ENCODE results near the gene GLP2R.

The GLP2R gene

GRCh38 chr17:9883451-9883850 lies 57.7 kb downstream of the GLP2R start:
- Histone ChIP-seq H3K4me3 (ENCODE audit: low read length) (no peak overlapping the region), H3K27ac (ENCODE audit: low read depth, low read length) (no peak overlapping the region), H3K4me1 (ENCODE audit: insufficient read depth, low read length) (no peaks in the 10 kb centered on the region), H3K9me3 (ENCODE audit: insufficient read depth, low read depth, low read length) (peaks cover 21% of the 10 kb centered on the region), H3K36me3 (ENCODE audit: insufficient read depth, low read length) (no peaks in the 10 kb centered on the region), H3K9ac (ENCODE audit: low read depth, low read length) (no peak overlapping the region), H3K27me3 (ENCODE audit: insufficient read depth, low read length) (no peaks in the 10 kb centered on the region)

GRCh38 chr17:9886141-9886930 lies 60.6 kb downstream of the GLP2R start:
- WGBS: 92% methylated on average over 5 of the region's 5 CpGs

GRCh38 chr17:9887508-9887907 lies 61.8 kb downstream of the GLP2R start:
- Histone ChIP-seq H3K36me3 (ENCODE audit: insufficient read depth, low read length) (no peaks in the 10 kb centered on the region), H3K4me1 (ENCODE audit: insufficient read depth, low read length) (no peaks in the 10 kb centered on the region), H3K27ac (ENCODE audit: low read depth, low read length) (no peak overlapping the region), H3K9ac (ENCODE audit: low read depth, low read length) (no peak overlapping the region), H3K4me3 (ENCODE audit: low read length) (no peak overlapping the region), H3K9me3 (ENCODE audit: insufficient read depth, low read depth, low read length) (peaks cover 17% of the 10 kb centered on the region), H3K27me3 (ENCODE audit: insufficient read depth, low read length) (no peaks in the 10 kb centered on the region)
- WGBS: 95% methylated on average over 8 of the region's 8 CpGs

More at GRCh38 chr17:9886141-9886930, 60.6 kb downstream of the GLP2R start:
- Histone ChIP-seq H3K4me3 (ENCODE audit: low read length) (no peak overlapping the region), H3K27me3 (ENCODE audit: insufficient read depth, low read length) (no peaks in the 10 kb centered on the region), H3K36me3 (ENCODE audit: insufficient read depth, low read length) (no peaks in the 10 kb centered on the region), H3K27ac (ENCODE audit: low read depth, low read length) (no peak overlapping the region), H3K4me1 (ENCODE audit: insufficient read depth, low read length) (no peaks in the 10 kb centered on the region), H3K9ac (ENCODE audit: low read depth, low read length) (no peak overlapping the region), H3K9me3 (ENCODE audit: insufficient read depth, low read depth, low read length) (peaks cover 21% of the 10 kb centered on the region)

GRCh38 chr17:9890124-9890523 lies 64.4 kb downstream of the GLP2R start:
- Histone ChIP-seq H3K27ac (ENCODE audit: low read depth, low read length) (no peak overlapping the region), H3K9ac (ENCODE audit: low read depth, low read length) (no peak overlapping the region), H3K36me3 (ENCODE audit: insufficient read depth, low read length) (no peaks in the 10 kb centered on the region), H3K9me3 (ENCODE audit: insufficient read depth, low read depth, low read length) (no peaks in the 10 kb centered on the region), H3K4me1 (ENCODE audit: insufficient read depth, low read length) (no peaks in the 10 kb centered on the region), H3K4me3 (ENCODE audit: low read length) (no peak overlapping the region), H3K27me3 (ENCODE audit: insufficient read depth, low read length) (no peaks in the 10 kb centered on the region)
- 14% methylated on average over 2 of the region's 2 CpGs for WGBS

- no peaks in the 10 kb centered on the region for H3K4me1 ChIP-seq (ENCODE audit: insufficient read depth, low read length)
- no peak overlapping the region for H3K4me3 ChIP-seq (ENCODE audit: low read length)
- no peaks in the 10 kb centered on the region for H3K27me3 ChIP-seq (ENCODE audit: insufficient read depth, low read length)
- H3K9ac ChIP-seq (ENCODE audit: low read depth, low read length): no peak overlapping the region
- H3K9me3 ChIP-seq (ENCODE audit: insufficient read depth, low read depth, low read length): no peaks in the 10 kb centered on the region
- no peaks in the 10 kb centered on the region for H3K36me3 ChIP-seq (ENCODE audit: insufficient read depth, low read length)
- WGBS: 69% methylated on average over 3 of the region's 3 CpGs
- H3K27ac ChIP-seq (ENCODE audit: low read depth, low read length): no peak overlapping the region
These were observed 67.8 kb downstream of the GLP2R start for GRCh38 chr17:9893411-9894012.

- Histone ChIP-seq H3K9ac (ENCODE audit: low read depth, low read length) (no peak overlapping the region), H3K36me3 (ENCODE audit: insufficient read depth, low read length) (no peaks in the 10 kb centered on the region)
- 88% methylated on average over 3 of the region's 3 CpGs for WGBS
These were observed 68.5 kb downstream of the GLP2R start for GRCh38 chr17:9894231-9894630.

GRCh38 chr17:9895923-9896322 lies 70.2 kb downstream of the GLP2R start:
- Histone ChIP-seq H3K36me3 (ENCODE audit: insufficient read depth, low read length) (no peaks in the 10 kb centered on the region), H3K9me3 (ENCODE audit: insufficient read depth, low read depth, low read length) (no peaks in the 10 kb centered on the region), H3K27me3 (ENCODE audit: insufficient read depth, low read length) (no peaks in the 10 kb centered on the region), H3K9ac (ENCODE audit: low read depth, low read length) (no peak overlapping the region), H3K27ac (ENCODE audit: low read depth, low read length) (no peak overlapping the region), H3K4me1 (ENCODE audit: insufficient read depth, low read length) (no peaks in the 10 kb centered on the region), H3K4me3 (ENCODE audit: low read length) (no peak overlapping the region)

More at GRCh38 chr17:9894231-9894630, 68.5 kb downstream of the GLP2R start:
- Histone ChIP-seq H3K4me1 (ENCODE audit: insufficient read depth, low read length) (no peaks in the 10 kb centered on the region), H3K27ac (ENCODE audit: low read depth, low read length) (no peak overlapping the region), H3K4me3 (ENCODE audit: low read length) (no peak overlapping the region), H3K27me3 (ENCODE audit: insufficient read depth, low read length) (no peaks in the 10 kb centered on the region), H3K9me3 (ENCODE audit: insufficient read depth, low read depth, low read length) (no peaks in the 10 kb centered on the region)

GRCh38 chr17:9897372-9897968 lies 71.7 kb downstream of the GLP2R start:
- Histone ChIP-seq H3K4me3 (ENCODE audit: low read length) (no peak overlapping the region), H3K4me1 (ENCODE audit: insufficient read depth, low read length) (no peaks in the 10 kb centered on the region), H3K36me3 (ENCODE audit: insufficient read depth, low read length) (no peaks in the 10 kb centered on the region), H3K27me3 (ENCODE audit: insufficient read depth, low read length) (no peaks in the 10 kb centered on the region), H3K9ac (ENCODE audit: low read depth, low read length) (no peak overlapping the region), H3K9me3 (ENCODE audit: insufficient read depth, low read depth, low read length) (no peaks in the 10 kb centered on the region), H3K27ac (ENCODE audit: low read depth, low read length) (no peak overlapping the region)
- WGBS: 90% methylated on average over 13 of the region's 13 CpGs

- H3K27me3 ChIP-seq (ENCODE audit: insufficient read depth, low read length): no peaks in the 10 kb centered on the region
- no peaks in the 10 kb centered on the region for H3K36me3 ChIP-seq (ENCODE audit: insufficient read depth, low read length)
- 94% methylated on average over 8 of the region's 8 CpGs for WGBS
- H3K27ac ChIP-seq (ENCODE audit: low read depth, low read length): no peak overlapping the region
- H3K9me3 ChIP-seq (ENCODE audit: insufficient read depth, low read depth, low read length): no peaks in the 10 kb centered on the region
- H3K4me1 ChIP-seq (ENCODE audit: insufficient read depth, low read length): no peaks in the 10 kb centered on the region
- H3K4me3 ChIP-seq (ENCODE audit: low read length): no peak overlapping the region
- no peak overlapping the region for H3K9ac ChIP-seq (ENCODE audit: low read depth, low read length)
These were observed 73.1 kb downstream of the GLP2R start for GRCh38 chr17:9898812-9899211.

GRCh38 chr17:9899280-9900043 lies 73.7 kb downstream of the GLP2R start:
- H3K4me3 ChIP-seq (ENCODE audit: low read length): no peak overlapping the region
- no peaks in the 10 kb centered on the region for H3K9me3 ChIP-seq (ENCODE audit: insufficient read depth, low read depth, low read length)
- WGBS: 91% methylated on average over 21 of the region's 21 CpGs
- no peaks in the 10 kb centered on the region for H3K27me3 ChIP-seq (ENCODE audit: insufficient read depth, low read length)
- no peaks in the 10 kb centered on the region for H3K36me3 ChIP-seq (ENCODE audit: insufficient read depth, low read length)
- no peaks in the 10 kb centered on the region for H3K4me1 ChIP-seq (ENCODE audit: insufficient read depth, low read length)
- no peak overlapping the region for H3K9ac ChIP-seq (ENCODE audit: low read depth, low read length)
- no peak overlapping the region for H3K27ac ChIP-seq (ENCODE audit: low read depth, low read length)

- H3K9ac ChIP-seq (ENCODE audit: low read depth, low read length): no peak overlapping the region
- H3K9me3 ChIP-seq (ENCODE audit: insufficient read depth, low read depth, low read length): no peaks in the 10 kb centered on the region
- no peaks in the 10 kb centered on the region for H3K4me1 ChIP-seq (ENCODE audit: insufficient read depth, low read length)
- no peaks in the 10 kb centered on the region for H3K36me3 ChIP-seq (ENCODE audit: insufficient read depth, low read length)
- H3K27me3 ChIP-seq (ENCODE audit: insufficient read depth, low read length): no peaks in the 10 kb centered on the region
- WGBS: 74% methylated on average over 8 of the region's 8 CpGs
- no peak overlapping the region for H3K4me3 ChIP-seq (ENCODE audit: low read length)
- no peak overlapping the region for H3K27ac ChIP-seq (ENCODE audit: low read depth, low read length)
These were observed 74.4 kb downstream of the GLP2R start for GRCh38 chr17:9900044-9900594.
